G401.6 (cell line): ENCODE data around the gene RANGRF.

Experiments used
- FAIRE-seq: peaks from 2 replicates; lab custom pipeline; 2012; peaks lifted over from hg19 to GRCh38; lab: Jason Lieb, UNC

Gene RANGRF

GRCh38 chr17:8314797-8315763, 26.6 kb downstream of the RANGRF start:
- FAIRE-seq: no peak

GRCh38 chr17:8315764-8316217, 27.3 kb downstream of the RANGRF start:
- FAIRE-seq: no peak

GRCh38 chr17:8318010-8318935, 29.8 kb downstream of the RANGRF start:
- no peak for FAIRE-seq

GRCh38 chr17:8320262-8320661, 31.8 kb downstream of the RANGRF start:
- no peak for FAIRE-seq

- no peak for FAIRE-seq
Measured at GRCh38 chr17:8320990-8321389, 32.5 kb downstream of the RANGRF start.

- no peak for FAIRE-seq
Measured at GRCh38 chr17:8322061-8322460, 33.6 kb downstream of the RANGRF start.

GRCh38 chr17:8324132-8324531, 35.7 kb downstream of the RANGRF start:
- FAIRE-seq: no peak

GRCh38 chr17:8324923-8325322, 36.5 kb downstream of the RANGRF start:
- no peak for FAIRE-seq

GRCh38 chr17:8326511-8327302, 38.2 kb downstream of the RANGRF start:
- FAIRE-seq: no peak

GRCh38 chr17:8327303-8327649, 38.8 kb downstream of the RANGRF start:
- FAIRE-seq: no peak

- no peak for FAIRE-seq
Measured at GRCh38 chr17:8332128-8332527, 43.7 kb downstream of the RANGRF start.

- no peak for FAIRE-seq
Measured at GRCh38 chr17:8332688-8333087, 44.2 kb downstream of the RANGRF start.

- no peak for FAIRE-seq
Measured at GRCh38 chr17:8333281-8333680, 44.8 kb downstream of the RANGRF start.

GRCh38 chr17:8337802-8338752, 49.6 kb downstream of the RANGRF start:
- FAIRE-seq: no peak

- peak; percentile 68 for FAIRE-seq
Measured at GRCh38 chr17:8338753-8339140, 50.3 kb downstream of the RANGRF start.

- FAIRE-seq: no peak
Measured at GRCh38 chr17:8339540-8339939, 51.1 kb downstream of the RANGRF start, which contains the start of gene ODF4. ODF4 (plus strand) TSS chr17:8339840; CDS start chr17:8340052, 212 bp downstream.
